DND-41 (cell line): ENCODE data around the gene NOVA1.

Source experiments
- CTCF ChIP-seq: IDR thresholded peaks from 2 replicates; pipeline ENCODE4 v1.5.1; 2012; ENCODE audit warnings: borderline replicate concordance, low read length, moderate library complexity, mild to moderate bottlenecking; ENCODE audit not compliant: poor library complexity, severe bottlenecking; ENCODE audit errors: extremely low read depth
- EZH2 ChIP-seq: IDR thresholded peaks from 3 replicates; pipeline ENCODE4 v1.6.1; 2012; ENCODE audit warnings: borderline replicate concordance, low read depth, mild to moderate bottlenecking, moderate library complexity, low read length, inconsistent platforms; ENCODE audit not compliant: severe bottlenecking

GRCh38 chr14:26527095-26527494 is 70.7 kb downstream of the NOVA1 start:
- TF ChIP-seq CTCF (no peak), EZH2 (no peak)
